Epidermal melanocyte (primary cell): ENCODE results near the gene RIPOR1.
"Not testable (repeated sequence)": the region's sequence is repeated elsewhere in the genome, so short reads cannot be mapped to it uniquely, and the experiment has no call there.

Experiments used
- DNase-seq: peaks from one replicate; pipeline ENCODE4 v3.0.0; 2011; ENCODE audit warnings: low spot score; ENCODE audit not compliant: insufficient read length

Gene RIPOR1, protein sequence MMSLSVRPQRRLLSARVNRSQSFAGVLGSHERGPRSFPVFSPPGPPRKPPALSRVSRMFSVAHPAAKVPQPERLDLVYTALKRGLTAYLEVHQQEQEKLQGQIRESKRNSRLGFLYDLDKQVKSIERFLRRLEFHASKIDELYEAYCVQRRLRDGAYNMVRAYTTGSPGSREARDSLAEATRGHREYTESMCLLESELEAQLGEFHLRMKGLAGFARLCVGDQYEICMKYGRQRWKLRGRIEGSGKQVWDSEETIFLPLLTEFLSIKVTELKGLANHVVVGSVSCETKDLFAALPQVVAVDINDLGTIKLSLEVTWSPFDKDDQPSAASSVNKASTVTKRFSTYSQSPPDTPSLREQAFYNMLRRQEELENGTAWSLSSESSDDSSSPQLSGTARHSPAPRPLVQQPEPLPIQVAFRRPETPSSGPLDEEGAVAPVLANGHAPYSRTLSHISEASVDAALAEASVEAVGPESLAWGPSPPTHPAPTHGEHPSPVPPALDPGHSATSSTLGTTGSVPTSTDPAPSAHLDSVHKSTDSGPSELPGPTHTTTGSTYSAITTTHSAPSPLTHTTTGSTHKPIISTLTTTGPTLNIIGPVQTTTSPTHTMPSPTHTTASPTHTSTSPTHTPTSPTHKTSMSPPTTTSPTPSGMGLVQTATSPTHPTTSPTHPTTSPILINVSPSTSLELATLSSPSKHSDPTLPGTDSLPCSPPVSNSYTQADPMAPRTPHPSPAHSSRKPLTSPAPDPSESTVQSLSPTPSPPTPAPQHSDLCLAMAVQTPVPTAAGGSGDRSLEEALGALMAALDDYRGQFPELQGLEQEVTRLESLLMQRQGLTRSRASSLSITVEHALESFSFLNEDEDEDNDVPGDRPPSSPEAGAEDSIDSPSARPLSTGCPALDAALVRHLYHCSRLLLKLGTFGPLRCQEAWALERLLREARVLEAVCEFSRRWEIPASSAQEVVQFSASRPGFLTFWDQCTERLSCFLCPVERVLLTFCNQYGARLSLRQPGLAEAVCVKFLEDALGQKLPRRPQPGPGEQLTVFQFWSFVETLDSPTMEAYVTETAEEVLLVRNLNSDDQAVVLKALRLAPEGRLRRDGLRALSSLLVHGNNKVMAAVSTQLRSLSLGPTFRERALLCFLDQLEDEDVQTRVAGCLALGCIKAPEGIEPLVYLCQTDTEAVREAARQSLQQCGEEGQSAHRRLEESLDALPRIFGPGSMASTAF

DNA sequence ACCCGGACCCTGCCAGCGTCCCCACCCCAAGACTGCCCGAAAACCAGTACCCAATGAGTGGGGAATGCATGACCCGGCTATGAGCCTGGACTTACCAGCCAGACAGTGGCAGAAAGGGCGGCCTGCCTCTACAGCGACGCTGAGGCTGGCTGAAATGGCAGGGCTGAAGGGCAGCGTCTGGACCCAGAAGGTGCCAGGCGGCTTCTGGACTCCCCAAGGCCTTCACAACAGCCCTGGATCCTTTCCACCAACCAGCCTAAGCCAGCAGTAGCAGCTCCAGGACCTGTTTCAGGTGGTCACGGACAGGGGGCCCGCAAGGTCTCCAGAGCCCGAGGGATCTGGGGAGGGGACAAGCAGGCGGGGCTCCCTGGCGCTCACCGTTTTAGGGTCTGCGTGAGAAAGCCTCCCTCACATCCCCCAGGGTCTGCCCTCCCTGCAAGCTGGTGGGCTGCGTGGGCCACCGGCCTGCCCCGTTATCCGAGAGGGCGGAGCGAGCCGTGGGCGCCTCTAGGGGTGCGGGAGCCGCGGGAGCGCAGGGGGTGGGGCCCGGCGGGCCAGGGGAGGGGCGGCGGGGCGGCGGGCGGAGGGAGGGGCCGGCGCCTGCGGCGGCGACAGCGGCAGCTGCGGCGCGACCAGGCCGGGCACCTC is at the start of gene RIPOR1:
Gene RIPOR1 (plus strand): TSS at position 608 of the 648 bp plus-strand sequence. CDS start 9,618 bp downstream, outside the sequence.
- DNase-seq: peak; percentile 82

DNA sequence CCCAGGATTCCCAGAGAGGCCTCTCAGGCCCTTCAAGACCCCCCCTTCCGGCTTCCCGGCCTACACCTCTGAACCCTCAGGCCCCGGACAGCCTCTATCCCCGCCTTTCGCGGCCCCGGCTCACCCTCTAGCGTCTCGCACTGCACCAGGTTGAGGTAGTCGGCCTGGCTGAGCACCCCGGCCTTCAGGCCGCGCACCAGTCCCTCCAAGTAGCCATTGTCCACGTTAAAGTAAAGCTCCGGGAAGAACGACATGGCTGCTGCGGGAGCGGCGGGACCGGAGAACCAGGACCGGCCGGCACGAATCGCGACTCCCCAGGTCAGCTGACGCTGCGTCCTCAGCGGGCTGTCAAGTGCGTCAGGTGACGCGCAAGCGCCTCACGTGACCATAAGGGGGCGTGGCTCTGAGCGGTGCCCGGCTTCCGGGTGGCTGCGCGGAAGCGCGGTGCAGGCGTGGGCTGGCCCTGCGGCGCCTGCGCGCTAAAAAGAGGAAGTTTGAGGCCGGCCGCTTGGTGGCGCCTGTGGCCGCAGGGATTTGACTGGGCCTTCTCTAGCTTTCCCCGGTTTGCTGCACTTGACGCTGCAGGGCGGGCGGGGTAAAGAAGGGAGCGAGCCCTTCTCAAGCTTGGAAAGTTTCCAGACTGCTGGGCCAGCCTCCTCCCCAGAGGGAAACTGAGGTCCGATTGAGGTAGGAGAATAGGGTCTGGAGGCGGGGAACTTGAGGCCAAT is 47.6 kb upstream of the RIPOR1 start, which contains the start of gene ATP6V0D1:
Gene ATP6V0D1 (minus strand): TSS at position 325 of the 728 bp plus-strand sequence. CDS start 71 bp downstream, at position 254.
- peak; percentile 89 for DNase-seq

DNA sequence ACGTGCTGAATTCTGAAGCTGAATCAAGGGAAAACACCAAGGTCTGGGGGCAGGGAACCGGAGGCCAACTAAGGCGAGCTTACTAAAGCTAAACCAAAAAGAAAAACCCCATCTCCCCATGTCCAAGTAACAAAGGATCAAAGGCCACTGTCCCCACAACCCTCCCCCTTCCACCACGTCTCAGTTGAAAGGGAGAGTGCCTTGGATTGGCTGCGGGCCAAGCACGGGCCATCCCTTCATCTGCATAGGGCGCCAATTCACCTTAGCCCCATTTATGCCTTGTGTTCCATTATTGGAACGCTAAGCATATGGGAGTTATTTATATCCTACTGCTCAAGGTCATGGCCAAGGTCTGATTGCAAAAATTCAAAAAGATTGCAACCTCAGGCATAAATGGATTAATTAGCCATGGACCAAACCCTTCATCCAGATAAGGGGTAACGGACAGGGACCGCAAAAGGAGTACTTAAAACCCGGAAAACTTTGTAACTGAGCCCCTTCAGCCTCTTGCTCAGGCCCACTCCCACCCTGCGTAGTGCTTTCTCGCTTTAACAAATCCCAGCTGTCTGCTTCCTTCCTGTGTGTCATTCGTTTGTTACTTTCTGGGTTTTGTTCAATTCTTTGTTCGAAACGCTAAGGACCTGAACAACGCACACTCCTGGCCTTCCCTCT is 46.9 kb upstream of the RIPOR1 start:
- DNase-seq: no peak

DNA sequence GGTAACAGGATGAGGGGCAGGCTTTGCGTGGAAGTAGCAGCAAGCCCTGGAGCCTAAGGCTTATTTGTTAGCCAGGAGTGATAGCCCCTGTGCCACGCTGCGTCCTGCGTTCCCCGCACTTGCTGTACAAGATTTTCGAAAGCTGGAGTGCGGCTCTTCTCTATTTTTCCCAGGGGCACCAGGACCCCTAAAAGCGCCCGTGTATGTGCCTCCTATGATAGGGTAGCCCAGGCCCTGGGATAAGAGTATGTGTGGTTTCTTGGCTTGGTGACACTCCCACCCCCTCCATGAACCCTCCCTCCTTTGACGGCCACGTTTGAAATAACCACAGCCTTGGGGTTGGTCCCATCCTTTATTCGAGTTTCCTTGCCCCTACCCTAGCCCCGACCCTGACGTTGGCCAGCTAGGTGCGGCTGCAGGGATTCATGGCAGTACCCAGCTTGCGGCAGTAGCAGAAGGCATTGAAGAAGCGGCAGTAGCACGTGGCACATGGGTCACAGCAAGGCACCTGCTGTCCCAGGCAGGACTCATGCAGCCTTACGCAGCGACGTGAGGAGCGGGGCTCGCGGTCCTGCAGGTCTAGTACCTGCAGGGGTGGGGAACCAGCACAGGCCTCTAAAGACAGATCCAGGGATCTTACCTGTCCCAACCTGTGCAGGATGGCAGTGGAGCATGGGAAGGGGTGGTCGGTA is 46.2 kb upstream of the RIPOR1 start:
- DNase-seq: no peak

DNA sequence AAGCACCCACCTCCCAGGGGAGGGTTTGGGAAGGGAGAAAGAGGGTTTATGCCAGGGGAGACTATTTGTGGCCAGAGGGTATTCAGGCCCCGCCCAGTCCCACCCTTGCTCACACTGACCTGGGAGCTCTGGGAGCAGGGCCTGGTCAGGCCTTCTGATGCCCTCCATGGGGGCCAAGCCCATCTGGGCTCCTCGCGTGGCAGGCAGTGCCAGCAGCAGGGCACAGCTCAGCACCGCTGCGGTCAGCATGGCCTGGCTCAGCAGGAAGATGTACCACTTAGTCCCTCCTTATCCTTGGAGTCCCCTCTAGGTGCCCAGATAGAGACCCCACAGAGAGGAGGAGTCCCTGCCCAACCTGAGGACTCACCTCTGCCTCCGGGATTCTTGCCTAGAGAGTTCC is 45.5 kb upstream of the RIPOR1 start, which contains the start of gene AGRP:
Gene AGRP (minus strand): TSS at position 398 of the 400 bp plus-strand sequence. CDS start 149 bp downstream, at position 249.
- no peak for DNase-seq

DNA sequence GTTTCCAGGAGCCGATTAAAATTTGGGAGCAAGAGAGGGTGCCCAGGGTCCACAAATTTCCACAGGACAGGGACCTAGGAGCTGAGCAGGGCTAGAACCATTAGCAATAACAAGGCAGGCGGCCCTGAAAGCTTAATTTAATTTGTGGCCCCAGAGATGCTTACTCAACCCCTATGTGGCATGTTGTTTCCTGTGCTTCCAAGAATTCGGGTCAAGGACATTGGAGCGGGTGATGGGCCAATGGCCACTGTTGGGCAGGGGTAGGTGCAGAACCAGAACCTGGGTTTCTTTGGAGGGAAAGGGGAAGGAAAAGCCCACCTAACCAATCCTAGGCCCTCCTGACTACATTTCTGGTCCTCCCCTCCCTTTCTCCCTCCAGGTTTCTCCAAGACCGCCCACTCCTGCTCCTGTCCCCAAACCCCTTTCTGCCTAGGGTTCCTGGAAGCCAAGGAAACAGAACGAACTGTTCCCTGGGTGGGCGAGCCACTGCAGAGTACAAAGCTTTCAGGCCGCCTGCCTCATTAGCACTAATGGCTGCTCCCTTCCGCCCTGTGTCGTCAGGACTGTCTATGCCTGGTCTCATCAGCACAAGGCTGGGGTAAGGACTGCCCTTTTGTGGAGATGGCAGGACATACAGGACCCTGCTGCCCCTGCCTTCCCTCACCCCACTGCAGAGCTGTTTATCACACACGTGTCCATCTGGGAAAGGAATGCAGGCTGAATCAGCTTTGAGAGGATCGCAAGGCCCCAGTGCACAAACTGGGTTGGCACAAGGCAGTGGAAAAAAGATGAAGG is 44.7 kb upstream of the RIPOR1 start:
- no peak for DNase-seq

DNA sequence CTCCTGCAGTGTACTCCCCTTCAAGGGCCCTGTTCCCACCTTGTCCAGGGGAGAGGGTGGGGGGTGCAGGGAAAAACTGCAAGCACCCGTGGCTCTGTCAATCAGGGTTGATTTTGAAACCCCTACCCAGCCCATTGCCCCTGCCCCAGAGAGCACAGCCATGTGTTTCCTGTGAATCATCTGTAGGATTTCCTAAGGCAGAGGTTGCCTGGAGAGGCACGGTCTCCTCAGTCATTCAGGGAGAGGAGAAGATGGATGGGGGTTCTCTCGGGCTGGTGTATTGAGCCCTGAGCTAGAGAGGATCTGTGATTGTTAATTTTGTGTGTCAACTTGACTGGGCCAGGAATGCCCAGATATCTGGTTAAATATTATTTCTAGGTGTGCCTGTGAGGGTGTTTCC is 41.8 kb upstream of the RIPOR1 start:
- DNase-seq: no peak

DNA sequence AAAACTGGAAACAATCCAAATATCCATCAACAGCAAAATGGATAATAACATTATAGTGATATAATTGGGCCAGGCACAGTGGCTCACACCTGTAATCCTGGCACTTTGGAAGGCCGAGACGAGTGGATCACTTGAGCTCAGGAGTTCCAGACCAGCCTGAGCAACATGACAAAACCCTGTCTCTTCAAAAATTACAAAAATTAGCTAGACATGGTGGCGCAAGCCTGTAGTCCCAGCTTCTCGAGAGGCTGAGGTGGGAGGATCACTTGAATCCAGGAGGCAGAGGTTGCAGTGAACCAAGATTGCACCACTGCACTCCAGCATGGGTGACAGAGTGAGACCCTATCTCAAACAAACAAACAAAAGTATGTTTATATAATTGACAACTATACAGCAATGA is 41.1 kb upstream of the RIPOR1 start:
- DNase-seq: not testable (repeated sequence)

DNA sequence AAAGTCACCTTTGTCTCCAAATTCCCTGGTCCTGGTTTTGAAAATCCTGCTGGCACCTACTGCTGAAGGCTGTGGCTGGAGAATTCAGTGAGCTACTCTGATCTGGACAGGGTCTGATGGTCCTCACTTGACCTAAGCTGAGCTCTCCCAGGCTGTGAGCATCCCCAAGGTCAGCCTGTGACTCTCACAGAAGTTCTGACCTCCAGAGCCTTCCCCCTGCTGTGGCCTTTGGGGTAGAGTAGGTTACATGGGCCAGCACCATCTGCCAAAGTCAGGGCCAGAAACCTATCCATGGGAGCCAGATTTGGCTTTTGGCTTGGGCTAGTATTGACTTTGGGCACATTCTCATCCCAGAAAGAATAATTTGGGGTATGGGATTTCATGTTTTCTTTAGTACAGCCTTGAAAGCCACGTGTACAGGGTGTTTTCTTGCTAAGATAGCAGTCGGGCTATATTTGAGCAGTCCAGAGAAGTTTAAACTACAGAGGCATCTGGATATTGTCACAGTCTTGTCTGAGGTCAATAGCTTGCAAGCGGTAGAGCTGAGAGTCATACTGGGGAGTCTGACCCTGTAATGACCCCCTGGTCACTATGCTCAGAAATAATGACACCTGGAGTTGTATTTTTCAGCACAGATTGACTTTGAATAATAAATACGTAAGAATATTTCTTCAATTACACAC is 39.1 kb upstream of the RIPOR1 start:
- DNase-seq: no peak

DNA sequence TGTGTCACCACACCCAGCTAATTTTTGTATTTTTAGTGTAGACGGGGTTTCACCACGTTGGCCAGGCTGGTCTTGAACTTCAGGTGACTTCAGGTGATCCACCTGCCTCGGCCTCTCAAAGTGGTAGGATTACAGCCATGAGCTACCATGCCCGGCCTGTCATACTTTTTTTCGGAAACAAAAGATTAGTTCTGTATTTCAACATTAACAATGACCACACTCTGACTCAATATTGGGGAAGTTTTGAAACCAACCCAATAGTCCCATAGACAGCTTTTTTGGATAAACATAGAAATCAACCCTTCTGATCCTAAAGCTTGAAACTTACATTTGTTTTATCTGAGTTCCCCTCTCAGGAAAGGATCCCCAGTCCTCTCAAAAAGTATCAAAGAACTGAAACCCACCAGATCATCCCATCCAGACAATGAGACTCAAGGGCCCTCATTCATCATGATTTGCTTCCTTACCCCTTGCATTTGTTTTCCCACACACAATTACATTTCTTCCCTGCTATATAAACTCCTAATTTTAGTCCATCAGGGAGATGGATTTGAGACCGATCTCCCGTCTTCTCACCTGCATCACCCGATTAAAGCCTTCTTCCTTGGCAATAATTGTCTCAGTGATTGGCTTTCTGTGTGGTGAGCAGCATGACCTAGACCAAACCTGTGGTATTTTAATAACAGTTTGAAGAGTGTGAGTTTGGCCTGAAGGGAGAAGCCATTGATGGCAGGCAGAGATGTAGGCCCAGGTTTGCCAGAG is 38.1 kb upstream of the RIPOR1 start:
- no peak for DNase-seq

DNA sequence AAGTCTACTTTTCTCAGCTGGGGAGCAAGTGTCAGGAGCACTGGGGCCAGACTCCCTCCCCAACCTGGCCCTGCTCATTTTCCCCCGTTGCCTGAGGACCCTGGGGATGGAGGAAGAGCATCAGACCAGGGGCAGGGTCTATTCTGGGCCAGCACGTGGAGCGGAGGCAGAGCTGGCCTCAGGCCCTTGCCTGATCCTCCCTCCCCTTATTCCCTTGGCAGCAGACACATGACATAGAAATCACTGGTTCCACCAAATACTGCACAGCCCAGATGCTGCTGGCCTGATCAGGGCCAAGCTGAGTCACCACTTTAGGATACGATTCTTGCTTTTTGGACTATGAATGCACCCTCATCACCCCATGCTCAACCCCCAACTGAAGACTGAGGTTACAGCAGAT is 29.5 kb upstream of the RIPOR1 start:
- peak; percentile 35 for DNase-seq

DNA sequence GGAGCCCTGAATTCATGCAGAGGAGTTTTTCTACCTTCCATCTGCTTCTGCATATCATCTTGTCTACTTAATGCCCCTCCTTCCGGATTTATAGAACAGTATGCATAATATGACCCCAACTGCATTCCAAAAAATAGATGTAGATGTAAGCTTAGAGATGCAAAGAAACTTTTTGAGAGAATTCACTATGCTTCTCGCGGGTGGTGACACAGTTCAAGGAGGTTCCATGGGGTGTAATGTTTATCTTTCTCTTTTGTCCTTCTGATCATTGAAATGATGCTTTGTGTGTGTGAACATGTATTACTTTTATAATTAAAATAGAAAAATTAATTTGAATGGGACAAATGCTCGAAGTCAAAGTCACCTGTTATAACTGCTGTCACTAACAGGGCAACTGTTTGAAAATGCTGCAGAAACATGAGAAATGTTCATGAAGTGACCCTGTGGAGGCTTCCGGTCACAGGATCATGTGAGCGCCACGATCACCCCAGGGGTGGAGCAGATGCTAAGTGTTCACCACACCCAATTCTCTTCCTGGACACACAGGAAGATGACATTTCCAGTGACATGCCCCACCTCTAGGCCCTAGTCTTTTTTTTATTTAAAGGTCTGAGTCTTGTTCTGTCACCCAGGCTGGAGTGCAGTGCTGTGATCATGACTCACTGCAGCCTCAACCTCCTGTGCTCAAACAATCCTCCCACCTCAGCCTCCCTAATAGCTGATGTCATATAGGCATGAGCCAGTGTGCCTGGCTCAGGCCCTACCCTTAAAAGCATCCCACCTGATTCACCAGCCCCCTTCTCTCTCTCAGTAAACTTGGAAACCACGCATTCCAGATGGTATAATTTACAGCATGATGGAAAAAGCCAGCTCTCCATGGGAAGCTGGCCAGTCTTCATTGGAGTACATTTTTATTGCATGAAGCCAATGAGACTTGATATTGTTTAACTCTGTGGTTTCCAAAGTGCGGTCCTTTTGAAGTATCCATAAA is 24.3 kb upstream of the RIPOR1 start:
- peak; percentile 19 for DNase-seq

DNA sequence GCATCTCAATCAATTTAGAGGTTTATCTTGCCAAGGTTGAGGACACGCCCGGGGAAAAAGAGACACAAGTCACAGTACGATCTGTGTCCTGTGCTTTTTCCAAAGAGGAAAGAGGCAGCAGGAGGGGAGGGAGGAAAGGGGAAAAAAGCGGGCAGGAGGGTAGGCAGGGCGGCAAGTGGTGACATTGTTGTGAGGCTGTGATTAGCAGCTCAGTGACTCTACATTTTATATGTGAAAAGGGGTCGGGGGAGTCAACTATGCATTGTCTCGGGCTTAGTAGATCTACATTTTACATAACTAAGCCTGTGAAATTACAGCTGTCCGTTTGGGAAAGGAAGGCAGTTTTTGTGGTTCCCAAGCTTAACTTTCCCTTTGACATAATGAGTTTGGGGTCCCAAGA is 22.2 kb upstream of the RIPOR1 start:
- no peak for DNase-seq

DNA sequence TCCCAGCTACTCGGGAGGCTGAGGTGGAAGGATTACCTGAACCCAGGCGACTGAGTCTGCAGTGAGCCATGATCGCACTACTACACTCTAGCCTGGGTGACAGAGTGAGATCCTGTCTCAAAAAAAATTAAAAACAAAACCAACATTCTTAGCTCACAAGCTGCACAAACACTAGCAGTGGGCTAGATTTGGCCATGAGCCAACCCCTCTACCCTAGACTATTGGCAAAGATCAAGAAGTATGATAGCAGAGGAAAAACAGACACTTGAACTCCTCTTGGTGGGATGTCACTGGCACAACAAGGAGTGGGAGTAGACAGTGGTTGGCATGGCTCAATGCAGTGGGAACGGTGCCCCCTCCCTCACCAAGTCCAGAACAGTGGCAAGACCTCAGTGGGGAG is 19.6 kb upstream of the RIPOR1 start:
- no peak for DNase-seq

DNA sequence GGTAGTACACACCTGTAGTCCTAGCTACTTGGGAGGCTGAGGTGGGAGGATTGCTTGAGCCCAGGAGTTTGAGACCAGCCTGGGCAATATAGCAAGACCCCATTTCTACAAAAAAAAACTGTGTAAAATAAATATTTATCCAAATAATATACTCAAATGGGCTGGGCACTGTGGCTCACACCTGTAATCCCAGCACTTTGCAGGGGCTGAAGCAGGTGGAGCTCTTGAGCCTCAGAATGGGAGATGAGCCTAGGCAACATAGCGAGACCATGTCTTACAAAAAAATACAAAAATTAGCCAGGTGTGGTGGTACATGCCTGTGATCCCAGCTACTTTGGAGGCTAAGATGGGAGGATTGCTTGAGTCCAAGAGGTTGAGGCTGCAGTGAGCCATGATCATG is 14.7 kb upstream of the RIPOR1 start:
- not testable (repeated sequence) for DNase-seq

DNA sequence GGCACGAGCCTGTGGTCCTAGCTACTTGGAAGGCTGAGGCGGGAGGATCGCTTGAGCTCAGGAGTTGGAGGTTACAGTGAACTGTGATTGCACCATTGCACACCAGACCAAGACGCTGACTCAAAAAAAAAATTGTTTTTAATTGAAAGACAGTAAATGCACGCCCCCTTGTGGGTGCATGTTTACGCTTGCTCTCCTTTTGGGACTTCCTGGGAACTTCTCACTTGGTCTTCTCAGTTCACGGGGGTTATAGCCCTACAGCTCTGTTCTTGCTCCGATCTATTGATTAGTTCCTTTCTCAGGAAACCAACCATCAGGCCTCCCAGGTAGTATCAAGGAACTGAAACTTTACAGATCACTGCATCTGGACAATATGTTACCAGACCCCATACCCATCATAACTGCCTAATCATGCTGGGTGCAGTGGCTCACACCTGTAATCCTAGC is 14.2 kb upstream of the RIPOR1 start:
- peak; percentile 60 for DNase-seq
